HCT116 (cell line): ENCODE data around the gene HSPG2. TPM values are rescaled to one million over a fixed set of nuclear protein-coding genes. Genes with fewer than 3 reads are reported as not detected.

ENCODE experiments used
- ATAC-seq: fragments of 200-7000 bp; cut with Tn5 transposase; 2 replicates; pipeline ENCODE4 v1.9.1; 2020; ENCODE audit warnings: mild to moderate bottlenecking, moderate library complexity
- BruUV-seq: library from RNA; stranded (reverse); fragments of 400-500 nt; replicated peaks from 2 replicates; lab custom pipeline; 2021; lab: Mats Ljungman, UMichigan
- CTCF ChIA-PET: fragments of 300-600 bp; sonication (Branson Sonifier 250); formaldehyde crosslinking; loops from one replicate; lab custom pipeline; 2021; ENCODE audit warnings: antibody characterized with exemption; lab: Charles Lee
- POLR2A ChIA-PET: fragments of 300-600, 350-600 bp; sonication (Branson Sonifier 250); formaldehyde crosslinking; loops from one replicate; lab custom pipeline; 2021; ENCODE audit warnings: antibody characterized with exemption; lab: Charles Lee
- RAD21 ChIA-PET, 2 experiments: fragments of 300-600 bp; sonication (Branson Sonifier 250); formaldehyde crosslinking; loops; one replicate each; lab custom pipeline; 2023; ENCODE audit warnings: low total read pairs in 2 of 2; ENCODE audit not compliant: uncharacterized antibody in 2 of 2, unreplicated experiment in 2 of 2, low non-redundant PET in 1 of 2; lab: Charles Lee
- DNase-seq: peaks from one replicate; pipeline ENCODE4 v3.0.0-alpha.2; 2010; ENCODE audit warnings: low read depth, low spot score
- H2AFZ ChIP-seq: fragments of 200-600 bp; shearing (Covaris generic), sonication (generic); 2 replicates; pipeline ENCODE4 v1.6.1; 2017; ENCODE audit warnings: low read depth, mixed run types, mixed read lengths, antibody characterized with exemption, low read length; ENCODE audit not compliant: poor library complexity, severe bottlenecking
- H3K27ac ChIP-seq: 2 replicates; pipeline ENCODE4 v1.5.1; 2012; ENCODE audit warnings: low read depth, low read length
- H3K27me3 ChIP-seq: fragments of 200-600 bp; sonication (generic); 2 replicates; pipeline ENCODE4 v1.6.1; 2016; ENCODE audit warnings: mixed run types, low read length, mixed read lengths; ENCODE audit not compliant: insufficient read depth
- H3K36me3 ChIP-seq, 2 experiments: fragments of 200-500 bp in 1 of 2; fragments of 200-600 bp in 1 of 2; sonication (Bioruptor generic) in 1 of 2; sonication (generic) in 1 of 2; 2 replicates each; pipeline versions ENCODE4 v1.5.1 to v1.6.1; 2014 to 2016; ENCODE audit warnings: low read length in 2 of 2, inconsistent platforms in 1 of 2, mixed read lengths in 1 of 2, mixed run types in 1 of 2; ENCODE audit not compliant: insufficient read depth in 2 of 2, control insufficient read depth in 1 of 2
- H3K4me1 ChIP-seq, 2 experiments: fragments of 200-600 bp in 1 of 2; sonication (generic) in 1 of 2; 2 replicates each; pipeline versions ENCODE4 v1.5.1 to v1.6.1; 2012 to 2017; ENCODE audit warnings: low read length in 2 of 2, inconsistent platforms in 1 of 2, mild to moderate bottlenecking in 1 of 2, mixed read lengths in 1 of 2, mixed run types in 1 of 2, moderate library complexity in 1 of 2; ENCODE audit not compliant: insufficient read depth in 2 of 2, control insufficient read depth in 1 of 2
- H3K4me2 ChIP-seq: fragments of 200-600 bp; sonication (generic); 2 replicates; pipeline ENCODE4 v1.6.1; 2017; ENCODE audit warnings: mixed run types, low read length, mixed read lengths
- H3K4me3 ChIP-seq, 2 experiments: fragments of 200-600 bp in 1 of 2; sonication (generic) in 1 of 2; replicated peaks in 1 of 2; 2 replicates each; pipeline ENCODE4 v1.5.1; 2011 to 2016; ENCODE audit warnings: low read length in 2 of 2, control low read depth in 1 of 2, low read depth in 1 of 2, mild to moderate bottlenecking in 1 of 2, mixed read lengths in 1 of 2, mixed run types in 1 of 2
- H3K79me2 ChIP-seq: fragments of 200-600 bp; sonication (generic); 2 replicates; pipeline ENCODE4 v1.6.1; 2017; ENCODE audit warnings: mild to moderate bottlenecking, mixed run types, low read length, moderate library complexity, mixed read lengths; ENCODE audit not compliant: insufficient read depth
- H3K9ac ChIP-seq: fragments of 200-600 bp; sonication (generic); 2 replicates; pipeline ENCODE4 v1.6.1; 2016; ENCODE audit warnings: low read length, mixed read lengths
- H3K9me2 ChIP-seq: fragments of 200-600 bp; sonication (generic), shearing (Covaris generic); 2 replicates; pipeline ENCODE4 v1.6.1; 2017; ENCODE audit warnings: mixed run types, mild to moderate bottlenecking, moderate library complexity; ENCODE audit not compliant: insufficient read depth
- H3K9me3 ChIP-seq, 2 experiments: fragments of 200-500 bp in 1 of 2; fragments of 200-600 bp in 1 of 2; sonication (Bioruptor generic) in 1 of 2; sonication (generic) in 1 of 2; 2 replicates each; pipeline ENCODE4 v1.6.1; 2014 to 2017; ENCODE audit warnings: low read length in 2 of 2, mixed read lengths in 2 of 2, inconsistent platforms in 1 of 2, low read depth in 1 of 2, mild to moderate bottlenecking in 1 of 2, mixed run types in 1 of 2, moderate library complexity in 1 of 2; ENCODE audit not compliant: control insufficient read depth in 1 of 2, insufficient read depth in 1 of 2
- H4K20me1 ChIP-seq: fragments of 200-600 bp; sonication (generic), shearing (Covaris generic); 2 replicates; pipeline ENCODE4 v1.6.1; 2017; ENCODE audit warnings: mixed run types, mild to moderate bottlenecking, moderate library complexity; ENCODE audit not compliant: insufficient read depth
- CEBPB ChIP-seq: IDR thresholded peaks from 2 replicates; pipeline ENCODE4 v1.6.1; 2012; ENCODE audit warnings: low read depth
- CTCF ChIP-seq, 3 experiments: fragments of 200-600 bp in 1 of 3; sonication (generic) in 1 of 3; IDR thresholded peaks in 2 of 3; conservative IDR thresholded peaks in 1 of 3; 2 replicates each; pipeline ENCODE4 v1.5.1; 2012 to 2017; ENCODE audit warnings: low read depth in 2 of 3, low read length in 2 of 3, antibody characterized with exemption in 1 of 3, borderline replicate concordance in 1 of 3, control low read depth in 1 of 3, mild to moderate bottlenecking in 1 of 3, mixed read lengths in 1 of 3, mixed run types in 1 of 3, moderate library complexity in 1 of 3; ENCODE audit not compliant: insufficient read depth in 1 of 3
- EGR1 ChIP-seq: IDR thresholded peaks from 2 replicates; pipeline ENCODE4 v1.6.1; 2012; ENCODE audit warnings: low read depth
- EZH2 ChIP-seq: fragments of 200-600 bp; sonication (generic); IDR thresholded peaks from 2 replicates; pipeline ENCODE4 v1.6.1; 2017; ENCODE audit warnings: antibody characterized with exemption, mixed run types
- FOSL1 ChIP-seq: IDR thresholded peaks from 2 replicates; pipeline ENCODE4 v1.6.1; 2012; ENCODE audit warnings: low read depth
- JUND ChIP-seq: IDR thresholded peaks from 2 replicates; pipeline ENCODE4 v1.6.1; 2012
- POLR2A ChIP-seq: IDR thresholded peaks from 2 replicates; pipeline ENCODE4 v1.7.0; 2011; ENCODE audit warnings: borderline replicate concordance; ENCODE audit not compliant: insufficient read depth, insufficient read length; ENCODE audit errors: extremely low read depth
- POLR2AphosphoS5 ChIP-seq: IDR thresholded peaks from 2 replicates; pipeline ENCODE4 v1.6.1; 2011; ENCODE audit warnings: mild to moderate bottlenecking, low read depth, low read length, moderate library complexity
- SRF ChIP-seq: IDR thresholded peaks from 2 replicates; pipeline ENCODE4 v1.6.1; 2012; ENCODE audit warnings: low read depth
- intact Hi-C: fragments of 100-400 bp; cut with micrococcal nuclease; formaldehyde crosslinking; loops from 2 replicates; pipeline ENCODE4 v1.10.0; 2022
- total RNA-seq: library from RNA; stranded (reverse); gene quantifications from one replicate; pipeline ENCODE4 v1.2.1, GENCODE V29; 2021; ENCODE audit not compliant: unreplicated experiment

The HSPG2 gene
- total RNA-seq, 1 experiment from 2014 or later, result 55.7 TPM

GRCh38 chr1:21845646-21846641 lies 91.2 kb downstream of the HSPG2 start:
- H3K27me3 ChIP-seq, result no peaks in the 10 kb centered on the region
- H3K79me2 ChIP-seq, result no peaks in the 10 kb centered on the region
- no peak for ATAC-seq
- intact Hi-C loops, result no loop called here
- ChIA-PET POLR2A (no interaction called here), CTCF (no interaction called here), RAD21 (no interaction called here)
- no TSS peak for BruUV-seq
- H3K36me3 ChIP-seq, result peaks cover 0 to 3% of the 10 kb centered on the region in 2 experiments; a peak in 1 of 4 replicates
- no peak overlapping the region for H3K4me2 ChIP-seq
- no peak overlapping the region for H3K4me3 ChIP-seq
- no peak overlapping the region for H3K27ac ChIP-seq
- H3K9me3 ChIP-seq, result no peaks in the 10 kb centered on the region
- H2AFZ ChIP-seq, result no peak overlapping the region
- H3K9me2 ChIP-seq, result no peaks in the 10 kb centered on the region
- no peaks in the 10 kb centered on the region for H4K20me1 ChIP-seq
- H3K4me1 ChIP-seq, result no peaks in the 10 kb centered on the region
- no peak for TF ChIP-seq CEBPB
- TF ChIP-seq JUND, result no peak
- no peak for TF ChIP-seq SRF
- TF ChIP-seq POLR2AphosphoS5, result no peak
- no peak overlapping the region for H3K9ac ChIP-seq
- DNase-seq, result no peak

DNA sequence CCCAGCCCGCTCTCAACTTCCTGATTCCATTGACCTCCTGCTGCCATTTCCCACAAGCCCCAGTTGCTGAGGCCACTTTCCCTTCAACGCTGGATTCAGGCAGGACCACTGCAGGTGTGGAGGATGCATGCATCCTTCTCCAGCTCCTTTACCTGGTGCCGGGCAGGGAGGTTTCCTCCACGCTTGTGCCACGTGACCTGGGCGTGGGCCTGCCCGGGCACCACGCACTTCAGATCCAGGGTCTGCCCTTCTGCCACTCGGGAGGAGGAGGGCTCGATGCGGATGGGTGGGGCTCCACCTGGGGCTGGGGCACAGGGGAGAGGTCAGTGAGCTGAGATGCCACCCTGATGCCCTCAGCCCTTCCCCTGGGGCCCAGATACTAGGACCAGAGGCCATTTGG lies 93.1 kb downstream of the HSPG2 start:
- Histone ChIP-seq H2AFZ (no peak overlapping the region), H4K20me1 (no peaks in the 10 kb centered on the region), H3K9me3 (no peaks in the 10 kb centered on the region), H3K36me3 (peaks cover 0 to 3% of the 10 kb centered on the region in 2 experiments; a peak in 1 of 4 replicates), H3K27ac (no peak overlapping the region), H3K4me3 (no peak overlapping the region), H3K9ac (no peak overlapping the region), H3K4me1 (no peaks in the 10 kb centered on the region), H3K9me2 (no peaks in the 10 kb centered on the region), H3K4me2 (no peak overlapping the region), H3K27me3 (no peaks in the 10 kb centered on the region), H3K79me2 (no peaks in the 10 kb centered on the region)
- DNase-seq (no peak), ATAC-seq (no peak)
- RAD21 ChIA-PET, result no interaction called here
- POLR2A ChIA-PET, result no interaction called here
- TF ChIP-seq CTCF (IDR thresholded peaks at IDR 0.05 in 2 of 3, conservative IDR thresholded peaks at IDR 0.05 in 1 of 3; ENCODE audit: borderline replicate concordance in 1 of 3, insufficient read depth in 1 of 3, low read depth in 2 of 3, low read length in 2 of 3) (no peak), POLR2AphosphoS5 (no peak), EZH2 (no peak), EGR1 (no peak), FOSL1 (no peak), POLR2A (no peak)
- intact Hi-C loops, result no loop called here
- CTCF ChIA-PET, result no interaction called here
- BruUV-seq, result no TSS peak
